WI38 (cell line): Measurements from ENCODE around the gene HEATR5A.
"Not testable (repeated sequence)": the region's sequence is repeated elsewhere in the genome, so short reads cannot be mapped to it uniquely, and the experiment has no call there.

Experiments used
- H3K4me3 ChIP-seq: 2 replicates; pipeline ENCODE4 v1.5.1; 2011; ENCODE audit warnings: low read depth, mild to moderate bottlenecking, control low read depth, low read length
- CTCF ChIP-seq: IDR thresholded peaks from 2 replicates; pipeline ENCODE4 v1.5.1; 2012; ENCODE audit warnings: low read depth, mild to moderate bottlenecking, control low read depth, low read length

Gene HEATR5A

GRCh38 chr14:31257244-31257553, 163.2 kb downstream of the HEATR5A start:
- TF ChIP-seq CTCF, result no peak
- no peak overlapping the region for H3K4me3 ChIP-seq

GRCh38 chr14:31256534-31257243, 163.7 kb downstream of the HEATR5A start:
- no peak for TF ChIP-seq CTCF
- no peak overlapping the region for H3K4me3 ChIP-seq

- not testable (repeated sequence) for H3K4me3 ChIP-seq
Measured at GRCh38 chr14:31255918-31256317, 164.4 kb downstream of the HEATR5A start.

- TF ChIP-seq CTCF, result no peak
- no peak overlapping the region for H3K4me3 ChIP-seq
Measured at GRCh38 chr14:31255286-31255685, 165.1 kb downstream of the HEATR5A start.

- H3K4me3 ChIP-seq, result no peak overlapping the region
- TF ChIP-seq CTCF, result no peak
Measured at GRCh38 chr14:31253746-31254471, 166.4 kb downstream of the HEATR5A start.

GRCh38 chr14:31252865-31253264, 167.5 kb downstream of the HEATR5A start:
- no peak for TF ChIP-seq CTCF
- H3K4me3 ChIP-seq, result no peak overlapping the region

GRCh38 chr14:31251028-31251958, 169.1 kb downstream of the HEATR5A start:
- TF ChIP-seq CTCF, result no peak
- H3K4me3 ChIP-seq, result no peak overlapping the region
